Endothelial cell of umbilical vein (primary cell): ENCODE data around the gene AMTN. TPM values are rescaled to one million over a fixed set of nuclear protein-coding genes. Genes with fewer than 3 reads are reported as not detected.

Experiments
- BruUV-seq: library from RNA; stranded (reverse); fragments of 400-500 nt; replicated peaks from 2 replicates; lab custom pipeline; 2021; lab: Mats Ljungman, UMichigan
- CTCF ChIA-PET: fragments of 300-600, 350-600 bp; sonication (Branson Sonifier 250); formaldehyde crosslinking; loops from one replicate; lab custom pipeline; 2021; ENCODE audit warnings: antibody characterized with exemption, inconsistent platforms; lab: Charles Lee
- POLR2A ChIA-PET: fragments of 300-600, 350-600 bp; sonication (Branson Sonifier 250); formaldehyde crosslinking; loops from one replicate; lab custom pipeline; 2021; ENCODE audit warnings: antibody characterized with exemption, inconsistent platforms; lab: Charles Lee
- DNase-seq: peaks from one replicate; pipeline ENCODE4 v3.0.0-alpha.2; 2011; ENCODE audit warnings: low read depth, low spot score
- FAIRE-seq: peaks from 2 replicates; lab custom pipeline; 2011; peaks lifted over from hg19 to GRCh38; lab: Jason Lieb, UNC
- H2AFZ ChIP-seq: 2 replicates; pipeline ENCODE4 v1.6.0; 2012; ENCODE audit warnings: low read depth, low read length, control low read depth, inconsistent platforms
- H3K27ac ChIP-seq: 2 replicates; pipeline ENCODE4 v1.5.1; 2011; ENCODE audit warnings: low read depth, mild to moderate bottlenecking, control low read depth, low read length, moderate library complexity; ENCODE audit not compliant: insufficient read depth
- H3K27me3 ChIP-seq, 2 experiments: 2 replicates each; pipeline versions ENCODE4 v1.6.0 to v1.6.1; 2011; ENCODE audit warnings: low read length in 2 of 2, mixed read lengths in 1 of 2; ENCODE audit not compliant: control insufficient read depth in 2 of 2, insufficient read depth in 2 of 2
- H3K36me3 ChIP-seq, 2 experiments: 2 replicates in 1 of 2; 3 replicates in 1 of 2; pipeline ENCODE4 v1.5.1; 2011; ENCODE audit warnings: low read length in 2 of 2, mild to moderate bottlenecking in 1 of 2, moderate library complexity in 1 of 2; ENCODE audit not compliant: control insufficient read depth in 2 of 2, insufficient read depth in 2 of 2; ENCODE audit errors: extremely low read depth in 1 of 2
- H3K4me1 ChIP-seq: 3 replicates; pipeline ENCODE4 v1.5.1; 2011; ENCODE audit warnings: mild to moderate bottlenecking, low read length; ENCODE audit not compliant: control insufficient read depth, insufficient read depth; ENCODE audit errors: extremely low read depth
- H3K4me2 ChIP-seq: 2 replicates; pipeline ENCODE4 v1.6.1; 2011; ENCODE audit warnings: low read length, control low read depth, mixed read lengths; ENCODE audit not compliant: insufficient read depth
- H3K4me3 ChIP-seq, 3 experiments: fragments of 200-600 bp in 1 of 3; sonication (generic), shearing (Covaris generic) in 1 of 3; replicated peaks in 1 of 3; 2 replicates each; pipeline ENCODE4 v1.5.1; 2011 to 2016; ENCODE audit warnings: control low read depth in 3 of 3, low read length in 3 of 3, mild to moderate bottlenecking in 2 of 3, inconsistent platforms in 1 of 3, low read depth in 1 of 3, moderate library complexity in 1 of 3; ENCODE audit not compliant: insufficient read depth in 1 of 3
- H3K79me2 ChIP-seq: 2 replicates; pipeline ENCODE4 v1.6.0; 2012; ENCODE audit warnings: low read length, inconsistent platforms; ENCODE audit not compliant: control insufficient read depth, insufficient read depth
- H3K9ac ChIP-seq: replicated peaks from 2 replicates; pipeline ENCODE3; 2011; ENCODE audit warnings: low read length, control low read depth; ENCODE audit not compliant: insufficient read depth; ENCODE audit errors: extremely low read depth
- H3K9me1 ChIP-seq: replicated peaks from 3 replicates; pipeline ENCODE4 v1.6.0; 2011; ENCODE audit warnings: mild to moderate bottlenecking, low read length; ENCODE audit not compliant: control insufficient read depth, insufficient read depth; ENCODE audit errors: extremely low read depth
- H3K9me3 ChIP-seq: replicated peaks from 2 replicates; pipeline ENCODE4 v1.5.1; 2012; ENCODE audit warnings: low read length, inconsistent platforms; ENCODE audit not compliant: control insufficient read depth, insufficient read depth
- H4K20me1 ChIP-seq: replicated peaks from 2 replicates; pipeline ENCODE3; 2011; ENCODE audit warnings: mild to moderate bottlenecking, low read length; ENCODE audit not compliant: control insufficient read depth, insufficient read depth; ENCODE audit errors: extremely low read depth
- CTCF ChIP-seq, 2 donors: IDR thresholded peaks; 1 replicate in 1 of 2; 2 replicates in 1 of 2; pipeline ENCODE4 v1.5.1; 2011; ENCODE audit warnings: low read length in 2 of 2, mild to moderate bottlenecking in 2 of 2, moderate library complexity in 2 of 2, control low read depth in 1 of 2, inconsistent platforms in 1 of 2, low read depth in 1 of 2; ENCODE audit not compliant: insufficient read depth in 1 of 2; ENCODE audit errors: extremely low read depth in 1 of 2
- EZH2 ChIP-seq: IDR thresholded peaks from 2 replicates; pipeline ENCODE4 v1.6.1; 2012; ENCODE audit warnings: borderline replicate concordance, low read depth, mild to moderate bottlenecking, moderate library complexity, low read length, inconsistent platforms; ENCODE audit not compliant: severe bottlenecking
- FOS ChIP-seq: IDR thresholded peaks from 2 replicates; pipeline ENCODE4 v1.6.1; 2011; ENCODE audit warnings: mild to moderate bottlenecking, low read length, moderate library complexity, borderline replicate concordance; ENCODE audit not compliant: insufficient read depth
- GATA2 ChIP-seq: IDR thresholded peaks from 2 replicates; pipeline ENCODE4 v1.7.0; 2011; ENCODE audit warnings: low read depth, mild to moderate bottlenecking, moderate library complexity, mixed read lengths, low read length; ENCODE audit not compliant: insufficient read length, insufficient read depth
- JUN ChIP-seq: IDR thresholded peaks from 2 replicates; pipeline ENCODE4 v1.6.1; 2011; ENCODE audit warnings: borderline replicate concordance, low read depth; ENCODE audit not compliant: insufficient read length, insufficient read depth
- MAX ChIP-seq: IDR thresholded peaks from 2 replicates; pipeline ENCODE4 v1.6.1; 2011; ENCODE audit not compliant: insufficient read depth, insufficient read length
- MYC ChIP-seq: IDR thresholded peaks from one replicate; pipeline ENCODE4 v1.6.1; 2011; ENCODE audit warnings: mild to moderate bottlenecking, low read depth, low read length
- POLR2A ChIP-seq: IDR thresholded peaks from 2 replicates; pipeline ENCODE4 v1.6.1; 2012; ENCODE audit warnings: low read depth, mild to moderate bottlenecking, control low read depth, low read length
- POLR2AphosphoS5 ChIP-seq: IDR thresholded peaks from 2 replicates; pipeline ENCODE4 v1.6.1; 2012; ENCODE audit warnings: low read depth, mild to moderate bottlenecking, control low read depth, low read length, moderate library complexity; ENCODE audit not compliant: insufficient read depth
- dilution Hi-C: fragments of 300-500 bp; cut with MboI; formaldehyde crosslinking; loops from one replicate; pipeline ENCODE4 v1.15.0; 2019; ENCODE audit warnings: low sequenced_read_pairs; ENCODE audit not compliant: extremely low pct_ligation_motif_present
- intact Hi-C: fragments of 100-400 bp; cut with micrococcal nuclease; formaldehyde crosslinking; loops from one replicate; pipeline ENCODE4 v1.10.0; 2022
- polyA plus RNA-seq, 4 experiments: library from polyadenylated mRNA; depleted of rRNA in 3 of 4; stranded (reverse) in 3 of 4; unstranded in 1 of 4; fragments of >200 nt; gene quantifications; 2 replicates each; pipeline versions ENCODE4 v1.2.1 to v1.2.3, GENCODE V29; 2011 to 2012; ENCODE audit warnings: missing spikeins in 1 of 4
- total RNA-seq: library from RNA; stranded (reverse); gene quantifications from 2 replicates; pipeline ENCODE4 v1.2.3, GENCODE V29; 2021

The AMTN gene
- total and polyA plus RNA-seq, 2 donors (not counting 3 experiments of a cell fraction or from before 2014, with no cell fraction given) = 0.95 TPM; not detected in 1

- no peak overlapping the region for H3K4me2 ChIP-seq
- no peak overlapping the region for H3K4me3 ChIP-seq
- DNase-seq (no peak), FAIRE-seq (no peak)
- peaks cover 0 to 1% of the 10 kb centered on the region in 2 experiments for H3K27me3 ChIP-seq
- no peak overlapping the region for H2AFZ ChIP-seq
- H3K36me3 ChIP-seq = no peaks in the 10 kb centered on the region
- no peaks in the 10 kb centered on the region for H3K9me1 ChIP-seq
- no peak overlapping the region for H3K9ac ChIP-seq
- no peaks in the 10 kb centered on the region for H3K79me2 ChIP-seq
- H3K4me1 ChIP-seq = no peaks in the 10 kb centered on the region
- ChIA-PET POLR2A (no interaction called here), CTCF (no interaction called here)
- H3K9me3 ChIP-seq = no peaks in the 10 kb centered on the region
- TF ChIP-seq GATA2 = no peak
- no peak for TF ChIP-seq EZH2
- TF ChIP-seq POLR2A = no peak
- no peak for TF ChIP-seq POLR2AphosphoS5
- no peak for TF ChIP-seq MAX
- TF ChIP-seq FOS = no peak
- no peak for TF ChIP-seq CTCF (IDR thresholded peaks at IDR 0.05; ENCODE audit: extremely low read depth in 1 of 2, insufficient read depth in 1 of 2, low read depth in 1 of 2, low read length in 2 of 2)
- no peak for TF ChIP-seq JUN
- TF ChIP-seq MYC = no peak
- dilution Hi-C loops = no loop called here
- H4K20me1 ChIP-seq = no peaks in the 10 kb centered on the region
- H3K27ac ChIP-seq = no peak overlapping the region
- intact Hi-C loops = no loop called here
- BruUV-seq = no TSS peak
Measured at GRCh38 chr4:70508801-70509200, 9.6 kb upstream of the AMTN start.
